ENCODE measurements around the gene MRPS14.

DNA sequence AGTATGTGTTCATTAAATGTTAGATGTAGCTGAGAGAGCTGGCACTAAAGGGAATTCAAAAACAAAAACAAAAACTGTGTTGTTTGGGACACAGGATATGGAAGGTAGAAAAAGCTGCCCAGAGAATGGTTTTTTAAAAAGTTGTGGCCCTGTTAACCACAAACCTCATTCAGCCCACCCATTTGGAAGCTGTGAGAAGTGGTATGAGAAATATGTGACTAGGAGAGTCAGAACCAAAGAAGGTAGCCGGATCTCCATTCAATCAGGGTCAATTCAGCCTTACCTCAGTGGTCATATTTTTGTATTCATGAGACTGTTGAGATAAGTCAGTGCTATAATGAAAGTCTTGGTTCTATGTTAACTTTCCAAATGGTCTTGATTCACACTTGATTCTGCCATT, 53.2 kb downstream of the MRPS14 start:
- TF ChIP-seq EZH2 (IDR thresholded peaks at IDR 0.05; ENCODE audit: borderline replicate concordance, insufficient read depth, low read depth, low read length, poor library complexity, severe bottlenecking), result no peak
- TF ChIP-seq, protein P1, sequence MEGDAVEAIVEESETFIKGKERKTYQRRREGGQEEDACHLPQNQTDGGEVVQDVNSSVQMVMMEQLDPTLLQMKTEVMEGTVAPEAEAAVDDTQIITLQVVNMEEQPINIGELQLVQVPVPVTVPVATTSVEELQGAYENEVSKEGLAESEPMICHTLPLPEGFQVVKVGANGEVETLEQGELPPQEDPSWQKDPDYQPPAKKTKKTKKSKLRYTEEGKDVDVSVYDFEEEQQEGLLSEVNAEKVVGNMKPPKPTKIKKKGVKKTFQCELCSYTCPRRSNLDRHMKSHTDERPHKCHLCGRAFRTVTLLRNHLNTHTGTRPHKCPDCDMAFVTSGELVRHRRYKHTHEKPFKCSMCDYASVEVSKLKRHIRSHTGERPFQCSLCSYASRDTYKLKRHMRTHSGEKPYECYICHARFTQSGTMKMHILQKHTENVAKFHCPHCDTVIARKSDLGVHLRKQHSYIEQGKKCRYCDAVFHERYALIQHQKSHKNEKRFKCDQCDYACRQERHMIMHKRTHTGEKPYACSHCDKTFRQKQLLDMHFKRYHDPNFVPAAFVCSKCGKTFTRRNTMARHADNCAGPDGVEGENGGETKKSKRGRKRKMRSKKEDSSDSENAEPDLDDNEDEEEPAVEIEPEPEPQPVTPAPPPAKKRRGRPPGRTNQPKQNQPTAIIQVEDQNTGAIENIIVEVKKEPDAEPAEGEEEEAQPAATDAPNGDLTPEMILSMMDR (IDR thresholded peaks at IDR 0.05), result no peak

Data from B cell (primary cell).